ENCODE measurements around the gene TNS1.

The TNS1 gene

GRCh38 chr2:217923007-217923686 is 79.6 kb downstream of the TNS1 start:
- H3K4me2 ChIP-seq (ENCODE audit: low read depth, low read length, poor library complexity, severe bottlenecking) = no peak overlapping the region
- H3K9me2 ChIP-seq (replicated peaks; ENCODE audit: low read depth, low read length) = no peaks in the 10 kb centered on the region
- H3K4me1 ChIP-seq (ENCODE audit: insufficient read depth, low read length, poor library complexity, severe bottlenecking) = no peaks in the 10 kb centered on the region
- TF ChIP-seq EZH2phosphoT487 (IDR thresholded peaks at IDR 0.05; ENCODE audit: borderline replicate concordance) (no peak), CTCF (conservative IDR thresholded peaks at IDR 0.05; ENCODE audit: low read length) (no peak)
- no peaks in the 10 kb centered on the region for H3K36me3 ChIP-seq (ENCODE audit: insufficient read depth, low read length)
- H3F3A ChIP-seq (ENCODE audit: low read depth) = no peaks in the 10 kb centered on the region
- no peaks in the 10 kb centered on the region for H3K27me3 ChIP-seq (ENCODE audit: insufficient read depth, low read length, poor library complexity, severe bottlenecking)
- no peaks in the 10 kb centered on the region for H3K9me3 ChIP-seq (ENCODE audit: insufficient read depth, low read depth, low read length)
- H3K9ac ChIP-seq (ENCODE audit: low read depth, low read length, poor library complexity, severe bottlenecking) = no peak overlapping the region
- no peaks in the 10 kb centered on the region for H4K20me1 ChIP-seq (ENCODE audit: insufficient read depth, low read length, poor library complexity, severe bottlenecking)
- H3K4me3 ChIP-seq (ENCODE audit: low read length, poor library complexity, severe bottlenecking) = no peak overlapping the region
- no peak overlapping the region for H2AFZ ChIP-seq (ENCODE audit: low read length)
- H3K79me2 ChIP-seq (ENCODE audit: insufficient read depth, low read length) = no peaks in the 10 kb centered on the region

- Histone ChIP-seq H2AFZ (ENCODE audit: low read length) (no peak overlapping the region), H3K9me3 (ENCODE audit: insufficient read depth, low read depth, low read length) (no peaks in the 10 kb centered on the region), H3K4me2 (ENCODE audit: low read depth, low read length, poor library complexity, severe bottlenecking) (no peak overlapping the region), H3K4me1 (ENCODE audit: insufficient read depth, low read length, poor library complexity, severe bottlenecking) (no peaks in the 10 kb centered on the region), H3K27me3 (ENCODE audit: insufficient read depth, low read length, poor library complexity, severe bottlenecking) (no peaks in the 10 kb centered on the region), H3K9me2 (replicated peaks; ENCODE audit: low read depth, low read length) (no peaks in the 10 kb centered on the region), H4K20me1 (ENCODE audit: insufficient read depth, low read length, poor library complexity, severe bottlenecking) (no peaks in the 10 kb centered on the region), H3K79me2 (ENCODE audit: insufficient read depth, low read length) (no peaks in the 10 kb centered on the region), H3F3A (ENCODE audit: low read depth) (no peaks in the 10 kb centered on the region), H3K36me3 (ENCODE audit: insufficient read depth, low read length) (no peaks in the 10 kb centered on the region), H3K4me3 (ENCODE audit: low read length, poor library complexity, severe bottlenecking) (no peak overlapping the region), H3K9ac (ENCODE audit: low read depth, low read length, poor library complexity, severe bottlenecking) (no peak overlapping the region)
- no peak for TF ChIP-seq EZH2phosphoT487 (IDR thresholded peaks at IDR 0.05; ENCODE audit: borderline replicate concordance)
- no peak for TF ChIP-seq CTCF (conservative IDR thresholded peaks at IDR 0.05; ENCODE audit: low read length)
These were observed 80.4 kb downstream of the TNS1 start for GRCh38 chr2:217922101-217923006.

- no peaks in the 10 kb centered on the region for H3F3A ChIP-seq (ENCODE audit: low read depth)
These were observed 81.8 kb downstream of the TNS1 start for GRCh38 chr2:217920879-217921603.

More at GRCh38 chr2:217920879-217921603, 81.8 kb downstream of the TNS1 start:
- Histone ChIP-seq H3K79me2 (ENCODE audit: insufficient read depth, low read length) (no peaks in the 10 kb centered on the region), H3K27me3 (ENCODE audit: insufficient read depth, low read length, poor library complexity, severe bottlenecking) (no peaks in the 10 kb centered on the region), H3K36me3 (ENCODE audit: insufficient read depth, low read length) (no peaks in the 10 kb centered on the region), H3K4me1 (ENCODE audit: insufficient read depth, low read length, poor library complexity, severe bottlenecking) (no peaks in the 10 kb centered on the region), H3K9ac (ENCODE audit: low read depth, low read length, poor library complexity, severe bottlenecking) (no peak overlapping the region), H3K9me3 (ENCODE audit: insufficient read depth, low read depth, low read length) (no peaks in the 10 kb centered on the region), H3K4me3 (ENCODE audit: low read length, poor library complexity, severe bottlenecking) (no peak overlapping the region), H2AFZ (ENCODE audit: low read length) (no peak overlapping the region), H3K9me2 (replicated peaks; ENCODE audit: low read depth, low read length) (no peaks in the 10 kb centered on the region), H3K4me2 (ENCODE audit: low read depth, low read length, poor library complexity, severe bottlenecking) (no peak overlapping the region), H4K20me1 (ENCODE audit: insufficient read depth, low read length, poor library complexity, severe bottlenecking) (no peaks in the 10 kb centered on the region)
- TF ChIP-seq EZH2phosphoT487 (IDR thresholded peaks at IDR 0.05; ENCODE audit: borderline replicate concordance) = no peak
- TF ChIP-seq CTCF (conservative IDR thresholded peaks at IDR 0.05; ENCODE audit: low read length) = no peak

All from Loucy (cell line).